ENCODE results near the gene GMEB2. TPM values are rescaled to one million over a fixed set of nuclear protein-coding genes. Genes with fewer than 3 reads are reported as not detected.
"Not testable (repeated sequence)": the region's sequence is repeated elsewhere in the genome, so short reads cannot be mapped to it uniquely, and the experiment has no call there.

GMEB2 gene
- total RNA-seq, 1 donor from 2014 or later, result 11.3 TPM

- TF ChIP-seq, protein P1, sequence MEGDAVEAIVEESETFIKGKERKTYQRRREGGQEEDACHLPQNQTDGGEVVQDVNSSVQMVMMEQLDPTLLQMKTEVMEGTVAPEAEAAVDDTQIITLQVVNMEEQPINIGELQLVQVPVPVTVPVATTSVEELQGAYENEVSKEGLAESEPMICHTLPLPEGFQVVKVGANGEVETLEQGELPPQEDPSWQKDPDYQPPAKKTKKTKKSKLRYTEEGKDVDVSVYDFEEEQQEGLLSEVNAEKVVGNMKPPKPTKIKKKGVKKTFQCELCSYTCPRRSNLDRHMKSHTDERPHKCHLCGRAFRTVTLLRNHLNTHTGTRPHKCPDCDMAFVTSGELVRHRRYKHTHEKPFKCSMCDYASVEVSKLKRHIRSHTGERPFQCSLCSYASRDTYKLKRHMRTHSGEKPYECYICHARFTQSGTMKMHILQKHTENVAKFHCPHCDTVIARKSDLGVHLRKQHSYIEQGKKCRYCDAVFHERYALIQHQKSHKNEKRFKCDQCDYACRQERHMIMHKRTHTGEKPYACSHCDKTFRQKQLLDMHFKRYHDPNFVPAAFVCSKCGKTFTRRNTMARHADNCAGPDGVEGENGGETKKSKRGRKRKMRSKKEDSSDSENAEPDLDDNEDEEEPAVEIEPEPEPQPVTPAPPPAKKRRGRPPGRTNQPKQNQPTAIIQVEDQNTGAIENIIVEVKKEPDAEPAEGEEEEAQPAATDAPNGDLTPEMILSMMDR (IDR thresholded peaks at IDR 0.05), result no peak
- peak overlapping the region; percentile 57 for H3K4me3 ChIP-seq
- H3K4me1 ChIP-seq, result peaks cover 24% of the 10 kb centered on the region
- no peaks in the 10 kb centered on the region for H3K27me3 ChIP-seq
- ATAC-seq (no peak), DNase-seq (no peak)
- H3K9me3 ChIP-seq, result no peaks in the 10 kb centered on the region
- intact Hi-C loops (cut with DNase I), result no loop called here
- H3K27ac ChIP-seq, result no peak overlapping the region
- H3K36me3 ChIP-seq, result no peaks in the 10 kb centered on the region
Measured at GRCh38 chr20:63653974-63654668, 27.2 kb upstream of the GMEB2 start.

- ATAC-seq, result peak; percentile 80
Measured at GRCh38 chr20:63653041-63653973, 26.4 kb upstream of the GMEB2 start, which contains the start of gene STMN3. STMN3 (minus strand) TSS chr20:63653424; CDS start chr20:63653345, 79 bp downstream.

DNA sequence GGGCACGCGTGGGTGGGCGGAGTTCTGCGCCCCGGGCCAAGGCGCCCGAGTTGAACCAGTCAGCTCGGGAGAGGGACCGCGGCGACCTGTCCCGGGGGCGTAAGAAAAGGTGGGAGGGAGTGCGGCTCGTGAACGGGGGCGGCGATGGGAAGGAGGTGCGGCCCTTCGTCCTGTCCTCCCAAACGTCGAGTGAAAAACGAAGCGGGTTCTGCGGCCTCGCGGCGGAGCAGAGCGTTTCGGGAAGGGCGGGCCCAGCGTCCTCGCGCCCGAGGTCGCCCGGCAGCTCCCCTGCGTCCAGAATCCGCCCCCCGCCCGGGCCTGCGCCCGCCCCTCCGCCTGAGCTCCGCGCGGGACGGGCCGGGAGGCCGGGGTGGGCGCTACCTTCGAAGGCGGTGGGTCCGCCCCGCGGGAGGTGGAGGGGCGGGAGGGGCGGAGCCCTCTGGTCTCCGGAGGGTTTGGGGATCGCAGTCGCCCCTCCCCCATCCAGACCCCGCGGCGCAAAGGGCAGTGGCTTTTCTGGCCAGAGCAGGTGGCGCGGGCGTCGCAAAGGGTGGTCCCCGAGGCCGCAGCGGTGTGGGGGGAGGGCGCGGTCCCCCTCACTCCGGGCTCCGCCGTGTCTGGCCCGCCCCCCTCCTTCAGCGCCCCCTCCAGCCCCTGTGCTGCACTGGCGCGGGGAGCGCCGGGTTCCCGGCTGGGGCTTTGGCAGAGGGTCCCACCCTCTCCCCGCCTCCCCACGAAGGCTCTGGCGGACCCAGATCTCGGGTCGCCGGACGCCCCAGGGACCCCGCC lies 25.5 kb upstream of the GMEB2 start:
- H3K27me3 ChIP-seq, result no peaks in the 10 kb centered on the region
- DNase-seq, result no peak
- intact Hi-C loops (cut with DNase I), result no loop called here
- peak overlapping the region; percentile 57 for H3K4me3 ChIP-seq
- ATAC-seq, result peak; percentile 10
- peaks cover 14% of the 10 kb centered on the region for H3K4me1 ChIP-seq
- no peaks in the 10 kb centered on the region for H3K9me3 ChIP-seq
- no peaks in the 10 kb centered on the region for H3K36me3 ChIP-seq
- H3K27ac ChIP-seq, result no peak overlapping the region
- TF ChIP-seq, protein P1 (IDR thresholded peaks at IDR 0.05), result peak; percentile 6

More at GRCh38 chr20:63653041-63653973, 26.4 kb upstream of the GMEB2 start, which contains the start of gene STMN3:
- Histone ChIP-seq H3K36me3 (no peaks in the 10 kb centered on the region), H3K4me3 (peak within 1 kb of the TSS; percentile 57), H3K27ac (no peak within 1 kb of the TSS), H3K9me3 (no peaks in the 10 kb centered on the region), H3K27me3 (no peaks in the 10 kb centered on the region), H3K4me1 (peaks cover 21% of the 10 kb centered on the region)
- TF ChIP-seq, protein P1 (IDR thresholded peaks at IDR 0.05), result no peak
- intact Hi-C loops (cut with DNase I), result no loop called here
- DNase-seq, result peak; percentile 92

DNA sequence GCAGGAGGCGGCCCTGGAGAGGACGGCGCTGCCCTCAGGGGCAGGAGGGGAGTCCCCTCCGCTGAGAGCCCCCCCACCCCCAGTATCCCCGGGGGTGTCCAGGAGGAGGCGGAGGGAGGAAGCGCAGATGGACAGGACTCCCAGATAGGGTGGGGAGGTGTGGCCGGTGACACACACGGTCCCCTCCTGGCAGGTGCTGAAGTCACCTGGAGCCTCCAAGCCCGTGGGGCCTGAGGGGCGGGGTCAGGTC lies 25.0 kb upstream of the GMEB2 start:
- Histone ChIP-seq H3K4me1 (peaks cover 12% of the 10 kb centered on the region), H3K4me3 (peak overlapping the region; percentile 57), H3K36me3 (no peaks in the 10 kb centered on the region), H3K27me3 (no peaks in the 10 kb centered on the region), H3K9me3 (no peaks in the 10 kb centered on the region), H3K27ac (no peak overlapping the region)
- ATAC-seq (peak; percentile 5), DNase-seq (no peak)
- intact Hi-C loops (cut with DNase I), result no loop called here
- TF ChIP-seq, protein P1 (IDR thresholded peaks at IDR 0.05), result no peak

DNA sequence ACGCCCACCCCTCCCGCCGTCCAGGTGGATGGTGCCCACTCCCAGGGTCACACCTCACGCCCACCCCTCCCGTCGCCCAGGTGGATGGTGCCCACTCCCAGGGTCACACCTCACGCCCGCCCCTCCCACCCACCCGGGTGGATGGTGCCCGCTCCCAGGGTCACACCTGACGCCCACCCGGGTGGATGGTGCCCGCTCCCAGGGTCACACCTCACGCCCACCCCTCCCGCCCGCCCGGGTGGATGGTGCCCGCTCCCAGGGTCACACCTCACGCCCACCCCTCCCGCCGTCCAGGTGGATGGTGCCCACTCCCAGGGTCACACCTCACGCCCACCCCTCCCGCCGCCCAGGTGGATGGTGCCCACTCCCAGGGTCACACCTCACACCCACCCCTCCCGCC lies 23.6 kb upstream of the GMEB2 start:
- H3K9me3 ChIP-seq; H3K4me3 ChIP-seq; H3K27me3 ChIP-seq; H3K36me3 ChIP-seq; DNase-seq; intact Hi-C loops (cut with DNase I); ATAC-seq; H3K27ac ChIP-seq: not testable (repeated sequence)
- H3K4me1 ChIP-seq, result peaks cover 12% of the 10 kb centered on the region
